MCF 10A (cell line): Measurements from ENCODE around the gene NEU1. TPM values are rescaled to one million over a fixed set of nuclear protein-coding genes. Genes with fewer than 3 reads are reported as not detected.
"Not testable (repeated sequence)": the region's sequence is repeated elsewhere in the genome, so short reads cannot be mapped to it uniquely, and the experiment has no call there.

Source experiments
- BruUV-seq: library from RNA; stranded (reverse); fragments of 400-500 nt; replicated peaks from 2 replicates; lab custom pipeline; 2021; lab: Mats Ljungman, UMichigan
- CTCF ChIA-PET: fragments of 300-600 bp; sonication (Branson Sonifier 250); formaldehyde crosslinking; extraction: SDS; loops from one replicate; lab custom pipeline; 2021; ENCODE audit warnings: antibody characterized with exemption, inconsistent platforms; lab: Yijun Ruan, JAX
- POLR2A ChIA-PET: fragments of 300-600, 350-650 bp; sonication (Branson Sonifier 250); formaldehyde crosslinking; extraction: SDS; loops from one replicate; lab custom pipeline; 2020; ENCODE audit warnings: antibody characterized with exemption, inconsistent platforms; lab: Yijun Ruan, JAX
- DNase-seq: peaks from one replicate; pipeline ENCODE4 v3.0.0-alpha.2; 2018; ENCODE audit not compliant: unreplicated experiment
- H3K27ac Mint-ChIP-seq: one replicate; pipeline ENCODE4 v1.8.0; 2022; ENCODE audit warnings: mild to moderate bottlenecking, low read depth, mixed read lengths; ENCODE audit not compliant: unreplicated experiment
- H3K27me3 Mint-ChIP-seq: one replicate; pipeline ENCODE4 v1.8.0; 2022; ENCODE audit warnings: mixed read lengths; ENCODE audit not compliant: insufficient read depth, unreplicated experiment
- H3K36me3 Mint-ChIP-seq: one replicate; pipeline ENCODE4 v1.8.0; 2022; ENCODE audit warnings: mild to moderate bottlenecking, moderate library complexity, mixed read lengths; ENCODE audit not compliant: insufficient read depth, unreplicated experiment
- H3K4me1 Mint-ChIP-seq: one replicate; pipeline ENCODE4 v1.8.0; 2022; ENCODE audit warnings: mixed read lengths; ENCODE audit not compliant: insufficient read depth, unreplicated experiment
- H3K4me3 Mint-ChIP-seq: one replicate; pipeline ENCODE4 v1.8.0; 2022; ENCODE audit warnings: mild to moderate bottlenecking, moderate library complexity, mixed read lengths; ENCODE audit not compliant: unreplicated experiment
- H3K9me3 Mint-ChIP-seq: one replicate; pipeline ENCODE4 v1.8.0; 2022; ENCODE audit warnings: mixed read lengths; ENCODE audit not compliant: unreplicated experiment
- intact Hi-C: fragments of 100-400 bp; cut with micrococcal nuclease; formaldehyde crosslinking; loops from 2 replicates; pipeline ENCODE4 v1.14.1; 2022
- total RNA-seq: library from RNA; stranded (reverse); gene quantifications from 2 replicates; pipeline ENCODE4 v1.2.3, GENCODE V29; 2022
- TF ChIP-seq, protein P1 (sequence below): fragments of 200-600 bp; IDR thresholded peaks from one replicate; pipeline ENCODE4 v1.8.0; 2022; ENCODE audit warnings: antibody characterized with exemption, mild to moderate bottlenecking; ENCODE audit not compliant: unreplicated experiment

Gene NEU1
- total RNA-seq, 1 experiment from 2014 or later, result 19.7 TPM

DNA sequence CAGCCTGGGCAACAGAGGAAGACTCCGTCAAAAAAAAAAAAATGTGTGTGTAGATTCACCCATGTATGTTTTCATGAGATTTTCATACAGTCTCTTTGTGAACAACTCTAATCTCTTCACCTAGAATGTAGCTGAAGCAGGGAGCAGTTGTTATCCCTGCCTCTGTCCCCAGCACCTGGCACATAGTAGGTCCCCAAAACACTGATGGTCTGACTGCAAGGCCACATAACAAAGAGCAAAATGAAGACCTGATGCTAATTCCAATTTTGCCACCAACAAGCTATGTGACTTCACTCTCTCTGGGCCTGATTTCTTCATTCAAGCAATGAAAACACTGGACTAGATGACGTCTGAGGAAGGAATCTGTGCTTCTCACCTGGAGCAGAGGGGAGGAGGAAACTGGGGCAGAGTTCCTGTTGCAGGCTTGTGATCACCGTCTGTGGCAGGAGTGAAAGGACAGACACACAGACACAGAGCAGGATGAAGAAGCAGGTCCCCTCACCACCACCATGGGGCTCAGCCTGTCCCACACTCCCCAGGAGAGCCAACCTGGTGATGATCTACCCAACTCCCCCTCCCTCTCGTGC is 11.6 kb upstream of the NEU1 start:
- no TSS peak for BruUV-seq

DNA sequence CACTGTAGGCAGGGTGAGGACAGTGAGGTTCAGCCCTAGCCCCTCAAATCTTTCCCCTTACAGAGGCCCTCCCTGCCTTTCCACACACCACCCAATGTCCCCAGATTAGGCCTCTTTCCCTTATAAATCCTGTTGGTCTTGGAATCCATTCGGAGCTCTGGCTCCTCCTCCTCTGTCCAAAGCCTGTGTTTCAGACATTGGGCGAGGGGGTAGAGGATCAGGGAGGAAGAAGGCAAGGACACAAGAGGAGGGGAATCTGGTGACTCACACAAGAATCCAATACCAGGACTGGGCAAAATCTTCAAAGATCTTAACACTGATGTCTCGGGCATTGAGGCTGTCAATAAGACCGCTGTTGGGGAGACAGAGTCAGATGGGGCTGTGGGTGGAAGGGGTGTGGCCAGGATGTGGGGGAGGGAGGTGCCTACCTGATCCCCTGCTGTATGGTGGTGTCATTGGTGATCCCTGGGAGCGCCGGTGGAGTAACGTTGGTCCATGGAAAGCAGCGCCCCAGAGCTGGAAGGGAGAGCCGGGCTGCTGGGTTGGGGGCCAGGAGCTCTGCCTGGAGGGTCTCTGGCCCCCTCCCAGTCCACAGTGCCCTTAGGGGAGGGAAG is 8.5 kb upstream of the NEU1 start:
- Mint-ChIP-seq H3K27ac (no peak overlapping the region), H3K27me3 (no peaks in the 10 kb centered on the region), H3K4me3 (no peak overlapping the region), H3K36me3 (no peaks in the 10 kb centered on the region), H3K9me3 (no peaks in the 10 kb centered on the region), H3K4me1 (no peaks in the 10 kb centered on the region)
- POLR2A ChIA-PET, result no interaction called here
- DNase-seq, result no peak
- BruUV-seq, result no TSS peak
- CTCF ChIA-PET, result interaction anchor here (1.1 kb wide), 1 partner anchor 16 kb away, joined by 4 read pairs; no protein-coding TSS in a partner anchor
- TF ChIP-seq, protein P1, sequence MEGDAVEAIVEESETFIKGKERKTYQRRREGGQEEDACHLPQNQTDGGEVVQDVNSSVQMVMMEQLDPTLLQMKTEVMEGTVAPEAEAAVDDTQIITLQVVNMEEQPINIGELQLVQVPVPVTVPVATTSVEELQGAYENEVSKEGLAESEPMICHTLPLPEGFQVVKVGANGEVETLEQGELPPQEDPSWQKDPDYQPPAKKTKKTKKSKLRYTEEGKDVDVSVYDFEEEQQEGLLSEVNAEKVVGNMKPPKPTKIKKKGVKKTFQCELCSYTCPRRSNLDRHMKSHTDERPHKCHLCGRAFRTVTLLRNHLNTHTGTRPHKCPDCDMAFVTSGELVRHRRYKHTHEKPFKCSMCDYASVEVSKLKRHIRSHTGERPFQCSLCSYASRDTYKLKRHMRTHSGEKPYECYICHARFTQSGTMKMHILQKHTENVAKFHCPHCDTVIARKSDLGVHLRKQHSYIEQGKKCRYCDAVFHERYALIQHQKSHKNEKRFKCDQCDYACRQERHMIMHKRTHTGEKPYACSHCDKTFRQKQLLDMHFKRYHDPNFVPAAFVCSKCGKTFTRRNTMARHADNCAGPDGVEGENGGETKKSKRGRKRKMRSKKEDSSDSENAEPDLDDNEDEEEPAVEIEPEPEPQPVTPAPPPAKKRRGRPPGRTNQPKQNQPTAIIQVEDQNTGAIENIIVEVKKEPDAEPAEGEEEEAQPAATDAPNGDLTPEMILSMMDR, result no peak
- intact Hi-C loops, result no loop called here

More for the DNA sequence above, 11.6 kb upstream of the NEU1 start:
- Mint-ChIP-seq H3K4me3 (no peak overlapping the region), H3K9me3 (no peaks in the 10 kb centered on the region), H3K4me1 (no peaks in the 10 kb centered on the region), H3K27me3 (no peaks in the 10 kb centered on the region), H3K27ac (no peak overlapping the region), H3K36me3 (peaks cover under 1% of the 10 kb centered on the region)
- DNase-seq, result no peak
- ChIA-PET POLR2A (interaction anchor here (1.0 to 1.1 kb wide), 2 partner anchors 10 to 11 kb away, joined by 3 read pairs; partner anchors contain the start of gene NEU1), CTCF (interaction anchor here (0.7 kb wide), 1 partner anchor 1328 kb away, joined by 4 read pairs; no protein-coding TSS in a partner anchor)
- TF ChIP-seq, protein P1, result no peak
- intact Hi-C loops, result no loop called here

- Mint-ChIP-seq H3K27ac (no peak overlapping the region), H3K27me3 (no peaks in the 10 kb centered on the region), H3K4me3 (no peak overlapping the region), H3K9me3 (no peaks in the 10 kb centered on the region), H3K36me3 (no peaks in the 10 kb centered on the region), H3K4me1 (no peaks in the 10 kb centered on the region)
- POLR2A ChIA-PET, result no interaction called here
- intact Hi-C loops, result no loop called here
- TF ChIP-seq, protein P1, result no peak
- BruUV-seq, result no TSS peak
- no peak for DNase-seq
- CTCF ChIA-PET, result interaction anchor here (1.1 kb wide), 1 partner anchor 17 kb away, joined by 4 read pairs; no protein-coding TSS in a partner anchor
These were observed 7.8 kb upstream of the NEU1 start for GRCh38 chr6:31870385-31870921.

GRCh38 chr6:31869343-31869742 is 6.7 kb upstream of the NEU1 start:
- BruUV-seq, result no TSS peak
- Mint-ChIP-seq H3K4me1 (no peaks in the 10 kb centered on the region), H3K4me3 (no peak overlapping the region), H3K9me3 (no peaks in the 10 kb centered on the region), H3K36me3 (no peaks in the 10 kb centered on the region), H3K27ac (no peak overlapping the region), H3K27me3 (no peaks in the 10 kb centered on the region)
- ChIA-PET CTCF (interaction anchor here (0.6 kb wide), 1 partner anchor 81 kb away, joined by 3 read pairs; no protein-coding TSS in a partner anchor), POLR2A (no interaction called here)
- intact Hi-C loops, result no loop called here
- no peak for DNase-seq
- TF ChIP-seq, protein P1, result no peak

DNA sequence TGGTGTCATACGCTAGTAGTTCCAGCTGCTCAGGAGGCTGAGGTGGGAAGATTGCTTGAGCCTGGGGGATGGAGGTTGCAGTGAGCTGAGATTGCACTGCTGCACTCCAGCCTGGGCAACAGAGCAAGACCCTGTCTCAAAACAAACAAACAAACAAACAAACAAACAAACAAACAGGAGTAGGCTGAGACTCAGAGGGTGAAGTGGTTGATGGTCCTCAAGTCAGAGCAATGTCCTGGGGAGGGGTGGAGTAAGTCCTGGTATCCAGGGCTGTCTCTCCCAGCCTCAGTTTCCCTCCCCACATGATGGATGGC is 6.0 kb upstream of the NEU1 start:
- H3K4me1 Mint-ChIP-seq, H3K27ac Mint-ChIP-seq, DNase-seq, H3K4me3 Mint-ChIP-seq, intact Hi-C loops, H3K9me3 Mint-ChIP-seq, BruUV-seq, H3K27me3 Mint-ChIP-seq, H3K36me3 Mint-ChIP-seq: not testable (repeated sequence)
- POLR2A ChIA-PET, result interaction anchor here (0.6 to 1.4 kb wide), 4 partner anchors 30 to 137 kb away, joined by 3 to 5 read pairs (median 4); partner anchors contain the start of genes HSPA1A and HSPA1L
- CTCF ChIA-PET, result interaction anchor here (0.6 to 0.9 kb wide), 3 partner anchors 15 to 957 kb away, joined by 3 to 4 read pairs (median 4); no protein-coding TSS in a partner anchor
